ENCODE results near the gene TANGO2.

DNA sequence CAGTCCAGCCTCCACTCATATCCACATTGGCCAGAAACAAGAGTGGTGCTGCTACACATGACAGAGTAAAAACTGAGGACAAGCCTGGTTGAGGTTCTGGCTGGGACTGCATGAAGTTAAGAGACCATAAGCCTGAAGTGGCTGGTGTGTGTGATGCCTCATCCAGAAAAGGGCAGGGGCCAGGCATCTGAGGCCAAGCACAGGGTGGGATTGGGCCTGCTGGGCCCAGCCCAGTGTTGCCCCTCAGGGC lies 29.6 kb upstream of the TANGO2 start:
- TF ChIP-seq, protein P1, sequence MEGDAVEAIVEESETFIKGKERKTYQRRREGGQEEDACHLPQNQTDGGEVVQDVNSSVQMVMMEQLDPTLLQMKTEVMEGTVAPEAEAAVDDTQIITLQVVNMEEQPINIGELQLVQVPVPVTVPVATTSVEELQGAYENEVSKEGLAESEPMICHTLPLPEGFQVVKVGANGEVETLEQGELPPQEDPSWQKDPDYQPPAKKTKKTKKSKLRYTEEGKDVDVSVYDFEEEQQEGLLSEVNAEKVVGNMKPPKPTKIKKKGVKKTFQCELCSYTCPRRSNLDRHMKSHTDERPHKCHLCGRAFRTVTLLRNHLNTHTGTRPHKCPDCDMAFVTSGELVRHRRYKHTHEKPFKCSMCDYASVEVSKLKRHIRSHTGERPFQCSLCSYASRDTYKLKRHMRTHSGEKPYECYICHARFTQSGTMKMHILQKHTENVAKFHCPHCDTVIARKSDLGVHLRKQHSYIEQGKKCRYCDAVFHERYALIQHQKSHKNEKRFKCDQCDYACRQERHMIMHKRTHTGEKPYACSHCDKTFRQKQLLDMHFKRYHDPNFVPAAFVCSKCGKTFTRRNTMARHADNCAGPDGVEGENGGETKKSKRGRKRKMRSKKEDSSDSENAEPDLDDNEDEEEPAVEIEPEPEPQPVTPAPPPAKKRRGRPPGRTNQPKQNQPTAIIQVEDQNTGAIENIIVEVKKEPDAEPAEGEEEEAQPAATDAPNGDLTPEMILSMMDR (IDR thresholded peaks at IDR 0.05): no peak
- no peak for TF ChIP-seq EZH2 (IDR thresholded peaks at IDR 0.05; ENCODE audit: borderline replicate concordance, insufficient read depth, low read depth, low read length, poor library complexity, severe bottlenecking)

Data from B cell (primary cell).